Measurements from ENCODE around the gene IQCB1. TPM values are rescaled to one million over a fixed set of nuclear protein-coding genes. Genes with fewer than 3 reads are reported as not detected.
A peak's percentile ranks its signal among the peaks of the same experiment; 100 is the strongest.

The IQCB1 gene
- total RNA-seq, 1 donor from 2014 or later: 34.1 TPM

DNA sequence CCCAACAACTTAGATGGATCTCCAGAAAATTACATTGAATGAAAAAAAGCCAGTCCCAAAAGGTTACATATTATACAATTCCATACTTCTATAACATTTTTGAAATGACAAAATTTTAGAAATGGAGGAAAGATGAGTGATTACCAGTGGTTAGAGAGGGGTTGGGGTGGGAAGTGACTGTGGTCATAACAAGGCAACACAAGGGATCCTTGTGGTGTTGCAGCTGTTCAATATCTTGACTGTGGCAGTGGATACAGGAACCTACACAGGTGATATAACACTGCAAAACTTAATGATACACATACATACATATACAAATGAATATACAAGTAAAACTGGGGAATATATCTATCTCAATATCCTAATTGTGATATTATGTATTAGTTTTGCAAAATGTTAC lies 95.0 kb downstream of the IQCB1 start:
- Mint-ChIP-seq H3K4me1 (peaks cover 8% of the 10 kb centered on the region), H3K4me3 (no peak overlapping the region), H3K27ac (no peak overlapping the region), H3K9me3 (peaks cover 3% of the 10 kb centered on the region), H3K36me3 (peaks cover 19% of the 10 kb centered on the region), H3K27me3 (ENCODE audit: low read depth) (no peaks in the 10 kb centered on the region)
- DNase-seq (ENCODE audit: low spot score in 2 of 2, unreplicated experiment in 2 of 2): no peak
- TF ChIP-seq, protein P1, sequence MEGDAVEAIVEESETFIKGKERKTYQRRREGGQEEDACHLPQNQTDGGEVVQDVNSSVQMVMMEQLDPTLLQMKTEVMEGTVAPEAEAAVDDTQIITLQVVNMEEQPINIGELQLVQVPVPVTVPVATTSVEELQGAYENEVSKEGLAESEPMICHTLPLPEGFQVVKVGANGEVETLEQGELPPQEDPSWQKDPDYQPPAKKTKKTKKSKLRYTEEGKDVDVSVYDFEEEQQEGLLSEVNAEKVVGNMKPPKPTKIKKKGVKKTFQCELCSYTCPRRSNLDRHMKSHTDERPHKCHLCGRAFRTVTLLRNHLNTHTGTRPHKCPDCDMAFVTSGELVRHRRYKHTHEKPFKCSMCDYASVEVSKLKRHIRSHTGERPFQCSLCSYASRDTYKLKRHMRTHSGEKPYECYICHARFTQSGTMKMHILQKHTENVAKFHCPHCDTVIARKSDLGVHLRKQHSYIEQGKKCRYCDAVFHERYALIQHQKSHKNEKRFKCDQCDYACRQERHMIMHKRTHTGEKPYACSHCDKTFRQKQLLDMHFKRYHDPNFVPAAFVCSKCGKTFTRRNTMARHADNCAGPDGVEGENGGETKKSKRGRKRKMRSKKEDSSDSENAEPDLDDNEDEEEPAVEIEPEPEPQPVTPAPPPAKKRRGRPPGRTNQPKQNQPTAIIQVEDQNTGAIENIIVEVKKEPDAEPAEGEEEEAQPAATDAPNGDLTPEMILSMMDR (IDR thresholded peaks at IDR 0.05; ENCODE audit: unreplicated experiment): no peak

DNA sequence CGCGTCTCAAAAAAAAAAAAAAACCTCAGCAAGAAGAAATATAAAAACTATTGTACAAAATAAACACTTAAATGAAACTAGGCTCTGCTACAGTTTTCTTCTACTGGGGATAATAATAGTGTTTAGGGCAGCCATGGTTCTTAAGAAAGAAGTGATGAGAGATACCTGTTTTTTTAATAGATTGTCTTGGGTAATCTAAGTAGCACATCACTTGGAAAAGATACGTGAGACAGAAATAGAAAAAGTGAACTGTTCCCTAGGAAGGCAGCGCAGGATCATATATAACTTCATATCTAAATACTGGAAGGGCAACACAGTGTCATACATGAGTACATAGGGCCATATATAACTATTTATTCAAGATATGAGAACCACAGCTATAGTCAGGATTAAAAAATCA lies 97.2 kb downstream of the IQCB1 start:
- no peak for DNase-seq (ENCODE audit: low spot score in 2 of 2, unreplicated experiment in 2 of 2)
- Mint-ChIP-seq H3K36me3 (peaks cover 13% of the 10 kb centered on the region), H3K27ac (no peak overlapping the region)

DNA sequence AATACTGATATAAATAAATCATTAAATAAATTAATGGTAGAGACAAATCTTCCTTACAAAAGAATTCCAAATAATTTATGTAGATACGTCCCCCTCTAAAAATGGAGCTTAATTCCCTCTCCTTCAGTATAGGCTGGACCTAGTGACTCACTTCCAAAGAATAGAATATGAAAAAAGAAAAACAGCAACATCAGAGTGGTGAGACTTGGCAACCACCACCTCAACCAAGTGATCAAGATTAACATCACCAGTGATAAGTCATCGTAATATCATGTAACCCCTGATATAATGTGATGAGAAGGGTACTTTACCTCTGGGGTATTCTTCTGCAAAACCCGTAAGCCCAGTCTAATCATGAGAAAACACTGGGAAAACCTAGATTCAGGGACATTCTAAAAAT lies 98.7 kb downstream of the IQCB1 start:
- Mint-ChIP-seq H3K36me3 (peaks cover 7% of the 10 kb centered on the region), H3K27me3 (ENCODE audit: low read depth) (no peaks in the 10 kb centered on the region), H3K27ac (peak overlapping the region; percentile 60), H3K4me1 (peaks cover 17% of the 10 kb centered on the region), H3K9me3 (no peaks in the 10 kb centered on the region), H3K4me3 (no peak overlapping the region)
- DNase-seq (ENCODE audit: low spot score in 2 of 2, unreplicated experiment in 2 of 2): no peak
- TF ChIP-seq, protein P1 (IDR thresholded peaks at IDR 0.05; ENCODE audit: unreplicated experiment): no peak

More for the DNA sequence above, 97.2 kb downstream of the IQCB1 start:
- TF ChIP-seq, protein P1 (IDR thresholded peaks at IDR 0.05; ENCODE audit: unreplicated experiment): no peak
- Mint-ChIP-seq H3K9me3 (peaks cover 3% of the 10 kb centered on the region), H3K4me3 (no peak overlapping the region), H3K27me3 (ENCODE audit: low read depth) (no peaks in the 10 kb centered on the region), H3K4me1 (peaks cover 8% of the 10 kb centered on the region)

- H3K27me3 Mint-ChIP-seq (ENCODE audit: low read depth): no peaks in the 10 kb centered on the region
- DNase-seq (ENCODE audit: low spot score in 2 of 2, unreplicated experiment in 2 of 2): no peak
- peaks cover 21% of the 10 kb centered on the region for H3K4me1 Mint-ChIP-seq
- no peak overlapping the region for H3K4me3 Mint-ChIP-seq
- TF ChIP-seq, protein P1 (IDR thresholded peaks at IDR 0.05; ENCODE audit: unreplicated experiment): no peak
- H3K36me3 Mint-ChIP-seq: peaks cover 7% of the 10 kb centered on the region
- H3K27ac Mint-ChIP-seq: peak overlapping the region; percentile 34
- H3K9me3 Mint-ChIP-seq: no peaks in the 10 kb centered on the region
These were observed 99.7 kb downstream of the IQCB1 start for GRCh38 chr3:121735047-121735696.

- H3K4me1 Mint-ChIP-seq: peaks cover 21% of the 10 kb centered on the region
- H3K27ac Mint-ChIP-seq: peak overlapping the region; percentile 93
- TF ChIP-seq, protein P1 (IDR thresholded peaks at IDR 0.05; ENCODE audit: unreplicated experiment): no peak
- no peaks in the 10 kb centered on the region for H3K27me3 Mint-ChIP-seq (ENCODE audit: low read depth)
- H3K36me3 Mint-ChIP-seq: peaks cover 15% of the 10 kb centered on the region
- no peaks in the 10 kb centered on the region for H3K9me3 Mint-ChIP-seq
- peak overlapping the region; percentile 20 for H3K4me3 Mint-ChIP-seq
- DNase-seq (ENCODE audit: low spot score in 2 of 2, unreplicated experiment in 2 of 2): no peak
These were observed 103.7 kb downstream of the IQCB1 start for GRCh38 chr3:121730940-121731687.
